ENCODE measurements around the gene HAPSTR1. TPM values are rescaled to one million over a fixed set of nuclear protein-coding genes. Genes with fewer than 3 reads are reported as not detected.

The HAPSTR1 gene
- total and polyA plus RNA-seq, 8 donors, result 6.0 to 35.5 (median 21.1) TPM

DNA sequence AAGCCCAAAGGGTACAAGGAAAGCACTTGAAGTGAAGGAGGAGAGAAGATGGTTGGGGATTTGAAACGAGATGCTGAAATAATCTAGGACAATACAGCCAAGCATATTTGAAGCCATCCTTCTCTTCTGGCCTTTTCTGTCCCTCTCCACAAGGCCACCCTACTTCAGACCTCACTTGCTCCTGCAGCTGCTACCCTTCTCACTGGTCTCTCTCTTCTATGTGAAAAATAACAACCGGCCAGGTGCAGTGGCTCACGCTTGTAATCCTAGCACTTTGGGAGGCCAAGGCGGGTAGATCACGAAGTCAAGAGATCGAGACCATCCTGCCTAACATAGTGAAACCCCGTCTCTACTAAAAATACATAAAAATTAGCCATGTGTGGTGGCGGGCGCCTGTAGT, 33.2 kb upstream of the HAPSTR1 start:
- Histone ChIP-seq H3K36me3 (no peaks in the 10 kb centered on the region), H3K4me1 (no peaks in the 10 kb centered on the region), H3K4me3 (no peak overlapping the region), H3K9me3 (no peaks in the 10 kb centered on the region), H3K27ac (no peak overlapping the region), H3K27me3 (no peaks in the 10 kb centered on the region)
- no peak for TF ChIP-seq CTCF (IDR thresholded peaks at IDR 0.05)
- peak in 4 of 6 donors; percentile 29 to 63 (median 32) for DNase-seq
- peak; percentile 29 to 74 (median 68) for ATAC-seq
- intact Hi-C loops (cut with DNase I), result no loop called here
- 45 to 48% methylated on average over 9 of the region's 9 CpGs for WGBS, 2 donors
- no peak for FAIRE-seq

DNA sequence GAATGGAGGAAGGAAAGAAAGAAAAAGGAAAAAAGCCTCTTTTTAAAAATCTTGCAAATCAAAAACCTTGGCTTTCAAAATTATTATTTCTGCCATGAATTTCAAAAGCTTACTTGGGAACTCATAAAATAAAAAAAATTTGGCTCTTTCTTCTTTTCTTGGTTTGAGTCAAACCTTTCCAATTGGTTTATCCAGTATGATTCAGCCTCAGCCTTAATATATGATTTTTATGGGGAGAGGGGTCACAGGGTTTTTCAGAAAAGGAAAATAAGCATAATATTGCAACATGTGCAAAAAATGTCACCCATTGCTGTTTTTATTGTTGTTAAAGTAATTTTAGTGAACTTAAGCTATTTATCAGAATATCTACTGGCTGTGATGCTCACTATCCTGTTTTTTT, 31.2 kb upstream of the HAPSTR1 start:
- no peak for TF ChIP-seq CTCF (IDR thresholded peaks at IDR 0.05)

DNA sequence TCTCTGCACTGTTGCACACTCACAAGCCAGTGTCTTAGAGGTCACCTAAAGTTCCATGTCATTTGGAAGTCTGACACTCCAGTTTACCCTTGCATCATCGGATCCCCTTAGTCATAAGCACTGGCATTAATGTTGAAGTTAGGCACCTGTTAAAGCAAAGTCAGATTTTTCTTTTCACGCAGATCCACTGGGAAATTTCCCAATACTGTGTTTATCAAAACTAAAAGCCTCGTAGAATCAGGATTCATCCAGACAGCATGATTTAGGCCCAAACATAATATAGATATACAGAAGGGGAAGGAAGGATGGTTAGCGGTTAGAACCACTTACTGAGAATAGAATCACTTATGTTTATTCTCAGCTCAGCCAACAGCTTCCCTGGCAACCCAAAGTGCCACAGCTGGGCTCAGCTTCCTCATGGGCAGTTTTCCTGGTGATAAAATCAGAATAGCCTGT, 30.1 kb upstream of the HAPSTR1 start:
- Histone ChIP-seq H3K27ac (no peak overlapping the region), H3K4me1 (no peaks in the 10 kb centered on the region), H3K9me3 (no peaks in the 10 kb centered on the region), H3K4me3 (no peak overlapping the region), H3K36me3 (no peaks in the 10 kb centered on the region), H3K27me3 (no peaks in the 10 kb centered on the region)
- no peak for FAIRE-seq
- peak in 1 of 6 donors; percentile 8 for DNase-seq
- peak in 3 of 4 donors; percentile 66 to 78 (median 72) for ATAC-seq
- intact Hi-C loops (cut with DNase I), result no loop called here
- 44 to 58% methylated on average over 4 of the region's 4 CpGs for WGBS, 2 donors
- no peak for TF ChIP-seq CTCF (IDR thresholded peaks at IDR 0.05)

More for the DNA sequence above, 31.2 kb upstream of the HAPSTR1 start:
- FAIRE-seq (no peak), DNase-seq (no peak), ATAC-seq (no peak)
- H3K27me3 ChIP-seq, result no peaks in the 10 kb centered on the region
- H3K9me3 ChIP-seq, result no peaks in the 10 kb centered on the region
- no peaks in the 10 kb centered on the region for H3K36me3 ChIP-seq
- intact Hi-C loops (cut with DNase I), result no loop called here
- H3K4me3 ChIP-seq, result no peak overlapping the region
- H3K4me1 ChIP-seq, result no peaks in the 10 kb centered on the region
- no peak overlapping the region for H3K27ac ChIP-seq

- Histone ChIP-seq H3K4me1 (no peaks in the 10 kb centered on the region), H3K36me3 (no peaks in the 10 kb centered on the region), H3K27ac (no peak overlapping the region), H3K4me3 (no peak overlapping the region), H3K27me3 (no peaks in the 10 kb centered on the region), H3K9me3 (no peaks in the 10 kb centered on the region)
- no peak for DNase-seq
- TF ChIP-seq CTCF (IDR thresholded peaks at IDR 0.05), result no peak
- no peak for FAIRE-seq
- no peak for ATAC-seq
- 86 to 87% methylated on average over 7 of the region's 7 CpGs for WGBS, 2 donors
- intact Hi-C loops (cut with DNase I), result no loop called here
Measured at GRCh38 chr16:9062301-9062700, 29.1 kb upstream of the HAPSTR1 start.

DNA sequence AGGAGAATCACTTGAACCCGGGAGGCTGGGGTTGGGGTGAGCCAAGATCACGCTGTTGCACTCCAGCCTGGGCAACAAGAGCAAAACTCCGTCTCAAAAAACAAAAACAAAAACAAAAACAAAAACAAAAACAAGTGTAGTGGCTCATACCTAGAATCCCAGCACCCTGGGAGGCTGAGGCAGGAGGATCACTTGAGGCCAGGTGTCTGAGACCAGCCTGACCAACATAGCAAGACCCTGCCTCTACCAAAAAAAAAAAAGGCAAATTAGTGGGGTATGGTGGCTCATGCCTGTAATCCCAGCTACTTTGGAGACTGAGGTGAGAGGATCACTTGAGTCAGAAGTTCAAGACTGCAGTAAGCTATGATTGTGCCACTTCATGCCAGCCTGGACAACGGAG, 26.4 kb upstream of the HAPSTR1 start:
- TF ChIP-seq CTCF (IDR thresholded peaks at IDR 0.05), result no peak
- ATAC-seq (no peak), FAIRE-seq (no peak), DNase-seq (no peak)
- no peaks in the 10 kb centered on the region for H3K36me3 ChIP-seq
- no peaks in the 10 kb centered on the region for H3K27me3 ChIP-seq
- no peaks in the 10 kb centered on the region for H3K9me3 ChIP-seq
- 79 to 86% methylated on average over 4 of the region's 4 CpGs for WGBS, 2 donors
- H3K27ac ChIP-seq, result no peak overlapping the region
- intact Hi-C loops (cut with DNase I), result no loop called here
- no peaks in the 10 kb centered on the region for H3K4me1 ChIP-seq
- H3K4me3 ChIP-seq, result no peak overlapping the region

Measured in pancreas (tissue), 10 donors.